ENCODE results near the gene SDF4.

SDF4 gene

DNA sequence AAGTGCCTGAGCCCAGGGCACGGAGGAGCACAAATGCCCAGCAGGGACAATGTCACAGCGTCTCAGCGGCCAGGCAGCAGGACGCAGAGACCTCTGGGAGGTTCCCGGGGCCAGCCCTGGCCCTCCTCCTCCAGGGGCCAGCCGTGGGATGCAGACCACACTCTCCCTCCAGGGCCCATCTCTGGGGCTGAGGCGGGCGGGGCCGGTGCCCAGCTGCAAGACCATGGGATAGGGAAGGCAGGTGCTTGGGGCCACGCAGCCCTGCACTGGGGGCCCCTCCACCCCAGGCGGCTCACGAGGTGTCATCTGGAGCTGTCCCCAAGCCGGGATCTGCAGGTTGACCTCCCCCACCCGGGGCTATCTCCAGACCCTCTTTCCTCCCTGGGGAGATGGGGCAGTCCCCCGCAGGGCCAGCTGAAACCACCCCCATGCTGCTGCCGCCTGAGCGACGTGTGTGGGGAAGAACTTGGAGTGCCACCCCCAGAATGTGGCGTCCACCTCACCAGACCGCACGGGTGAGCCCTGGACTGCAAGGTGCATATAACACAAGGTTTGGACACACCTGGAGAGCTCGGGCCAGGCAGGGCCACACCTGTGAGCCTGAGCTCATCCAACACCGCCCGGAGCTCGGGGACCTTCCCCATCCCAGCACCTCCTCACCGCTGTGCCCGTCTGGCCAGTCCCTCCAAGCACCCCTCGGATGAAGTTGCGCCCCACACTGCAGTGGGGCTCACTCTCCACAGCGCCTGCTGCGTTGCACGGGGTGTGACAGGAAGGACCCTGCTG lies 62.2 kb downstream of the SDF4 start:
- no peak for TF ChIP-seq YY1 (IDR thresholded peaks at IDR 0.05; ENCODE audit: low read depth)
- TF ChIP-seq EGR1 (IDR thresholded peaks at IDR 0.05) = no peak
- TF ChIP-seq, protein P1, sequence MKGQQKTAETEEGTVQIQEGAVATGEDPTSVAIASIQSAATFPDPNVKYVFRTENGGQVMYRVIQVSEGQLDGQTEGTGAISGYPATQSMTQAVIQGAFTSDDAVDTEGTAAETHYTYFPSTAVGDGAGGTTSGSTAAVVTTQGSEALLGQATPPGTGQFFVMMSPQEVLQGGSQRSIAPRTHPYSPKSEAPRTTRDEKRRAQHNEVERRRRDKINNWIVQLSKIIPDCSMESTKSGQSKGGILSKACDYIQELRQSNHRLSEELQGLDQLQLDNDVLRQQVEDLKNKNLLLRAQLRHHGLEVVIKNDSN (IDR thresholded peaks at IDR 0.05) = no peak
- TF ChIP-seq TEAD4 (IDR thresholded peaks at IDR 0.05) = no peak

- TF ChIP-seq YY1 (IDR thresholded peaks at IDR 0.05; ENCODE audit: low read depth) = no peak
- no peak for TF ChIP-seq ZBTB7A (IDR thresholded peaks at IDR 0.05; ENCODE audit: low read depth)
- TF ChIP-seq, protein P2, sequence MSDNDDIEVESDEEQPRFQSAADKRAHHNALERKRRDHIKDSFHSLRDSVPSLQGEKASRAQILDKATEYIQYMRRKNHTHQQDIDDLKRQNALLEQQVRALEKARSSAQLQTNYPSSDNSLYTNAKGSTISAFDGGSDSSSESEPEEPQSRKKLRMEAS (IDR thresholded peaks at IDR 0.05) = no peak
- no peak for TF ChIP-seq TAF1 (IDR thresholded peaks at IDR 0.05; ENCODE audit: low read depth)
- TF ChIP-seq FOXM1 (IDR thresholded peaks at IDR 0.05; ENCODE audit: borderline replicate concordance, low read depth) = no peak
- no peak for TF ChIP-seq EGR1 (IDR thresholded peaks at IDR 0.05)
- TF ChIP-seq TCF12 (IDR thresholded peaks at IDR 0.05; ENCODE audit: low read depth) = no peak
- TF ChIP-seq NFIC (IDR thresholded peaks at IDR 0.05) = no peak
- no peak for TF ChIP-seq TEAD4 (IDR thresholded peaks at IDR 0.05)
- TF ChIP-seq, protein P1 (IDR thresholded peaks at IDR 0.05) = no peak
- TF ChIP-seq CREB1 (IDR thresholded peaks at IDR 0.05; ENCODE audit: low read depth) = no peak
- no peak for TF ChIP-seq RAD21 (IDR thresholded peaks at IDR 0.05; ENCODE audit: low read depth)
- no peak for TF ChIP-seq EP300 (IDR thresholded peaks at IDR 0.05; ENCODE audit: borderline replicate concordance)
- TF ChIP-seq CEBPB (IDR thresholded peaks at IDR 0.05) = no peak
- no peak for TF ChIP-seq REST (IDR thresholded peaks at IDR 0.05; ENCODE audit: low read depth)
Observed at GRCh38 chr1:1168451-1169411, 63.1 kb downstream of the SDF4 start.

GRCh38 chr1:1167841-1168450 lies 63.9 kb downstream of the SDF4 start:
- no peak for TF ChIP-seq ZBTB7A (IDR thresholded peaks at IDR 0.05; ENCODE audit: low read depth)

- no peak for TF ChIP-seq TAF1 (IDR thresholded peaks at IDR 0.05; ENCODE audit: low read depth)
- TF ChIP-seq, protein P2 (IDR thresholded peaks at IDR 0.05) = no peak
- TF ChIP-seq, protein P1 (IDR thresholded peaks at IDR 0.05) = no peak
- no peak for TF ChIP-seq EGR1 (IDR thresholded peaks at IDR 0.05)
- TF ChIP-seq NFIC (IDR thresholded peaks at IDR 0.05) = no peak
- TF ChIP-seq RAD21 (IDR thresholded peaks at IDR 0.05; ENCODE audit: low read depth) = no peak
- no peak for TF ChIP-seq REST (IDR thresholded peaks at IDR 0.05; ENCODE audit: low read depth)
Observed at GRCh38 chr1:1167398-1167821, 64.4 kb downstream of the SDF4 start.

Measured in Ishikawa (cell line).